Right lobe of liver (tissue), 6 donors: ENCODE results near the gene FAM13B. TPM values are rescaled to one million over a fixed set of nuclear protein-coding genes. Genes with fewer than 3 reads are reported as not detected.

ENCODE experiments used
- ATAC-seq, 4 donors: fragments of 200-7000 bp; cut with Tn5 transposase; one replicate each; pipeline ENCODE4 v1.9.1; 2020; ENCODE audit warnings: mild to moderate bottlenecking in 4 of 4, moderate library complexity in 4 of 4
- DNase-seq, 3 donors: peaks; one replicate each; pipeline ENCODE4 v3.0.0-alpha.2; 2020
- H3K27ac ChIP-seq, 3 donors: fragments of 200-600 bp; one replicate each; pipeline ENCODE4 v1.8.0; 2022
- H3K27me3 ChIP-seq, 2 donors: fragments of 200-600 bp; one replicate each; pipeline ENCODE4 v1.8.0; 2022
- H3K36me3 ChIP-seq, 4 donors: fragments of 200-600 bp; sonication (generic) in 1 of 4; one replicate each; pipeline versions ENCODE4 v1.5.1 to v1.8.0; 2017 to 2022; ENCODE audit warnings: control low read depth in 1 of 4
- H3K4me1 ChIP-seq, 4 donors: fragments of 200-600 bp; sonication (generic) in 1 of 4; one replicate each; pipeline versions ENCODE4 v1.5.1 to v1.8.0; 2017 to 2022; ENCODE audit warnings: control low read depth in 1 of 4
- H3K4me3 ChIP-seq, 3 donors: fragments of 200-600 bp; one replicate each; pipeline ENCODE4 v1.8.0; 2022
- H3K9me3 ChIP-seq, 4 donors: fragments of 200-600 bp; sonication (generic) in 1 of 4; one replicate each; pipeline versions ENCODE4 v1.5.1 to v1.8.0; 2017 to 2022; ENCODE audit warnings: control low read depth in 1 of 4
- POLR2A ChIP-seq: fragments of 450-650 bp; IDR thresholded peaks from one replicate; pipeline ENCODE4 v1.6.1; 2017; ENCODE audit warnings: antibody characterized with exemption, mild to moderate bottlenecking
- WGBS: methylation state at CpG from one replicate; pipeline ENCODE4 v1.1.6; 2018; ENCODE audit warnings: low coverage, low lambda C conversion rate; ENCODE audit not compliant: insufficient coverage; ENCODE audit errors: missing lambda C conversion rate; 5-methylcytosine and 5-hydroxymethylcytosine counted together
- intact Hi-C, 2 donors: fragments of 100-400 bp; cut with DNase I; formaldehyde crosslinking; loops; one replicate each; pipeline versions ENCODE4 v1.11.2 to v1.14.1; 2022
- total RNA-seq, 6 experiments: library from RNA; depleted of rRNA in 2 of 6; stranded (reverse); fragments of >200 nt in 2 of 6; fragmentation: NEBNext Ultra II Directional in 3 of 6; extraction: Animal tissue kit (Norgen Biotek cat#: 25700) in 3 of 6; gene quantifications; one replicate each; pipeline versions ENCODE4 v1.1.0 to v1.2.4, GENCODE V29; 2016 to 2023
- TF ChIP-seq, protein P1 (sequence below), 4 donors: fragments of 200-600 bp in 3 of 4; fragments of 450-650 bp in 1 of 4; IDR thresholded peaks; one replicate each; pipeline versions ENCODE4 v1.5.1 to v1.8.0; 2016 to 2022; ENCODE audit warnings: antibody characterized with exemption in 4 of 4, mild to moderate bottlenecking in 2 of 4
- donor health status: DM: no; HTN: yes; CAD: no.
- donor health status: DM: no; HTN: no; CAD: no.
- donor health status: DM: no; HTN: no; CAD: no.
- donor health status: DM: no; HTN: yes; CAD: no.
- donor health status: DM: no; HTN: yes; CAD: no.

FAM13B gene
- total RNA-seq, 6 experiments from 2014 or later: 6.0 to 12.4 (median 6.5) TPM

DNA sequence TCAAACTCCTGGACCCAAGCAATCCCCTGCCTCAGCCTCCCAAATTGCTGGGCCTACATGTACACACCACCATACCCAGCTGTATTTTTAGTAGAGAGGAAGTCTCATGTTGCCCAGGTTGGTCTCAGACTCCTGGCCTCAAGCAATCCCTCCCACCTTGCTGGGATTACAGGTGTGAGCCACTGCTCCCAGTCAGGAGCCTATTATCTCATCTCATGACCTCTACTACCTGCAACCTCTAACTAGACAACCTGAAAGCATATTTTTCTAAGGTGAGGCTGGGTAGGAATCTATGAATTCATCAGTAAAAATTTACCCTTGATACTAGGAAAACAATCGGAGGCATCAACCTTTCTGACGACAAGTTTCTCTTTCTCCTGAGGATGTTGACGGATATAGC lies 10.0 kb downstream of the FAM13B start:
- peaks cover 0 to 4% (median 0%) of the 10 kb centered on the region in 4 donors for H3K4me1 ChIP-seq
- WGBS: 87% methylated on average over 3 of the region's 3 CpGs
- intact Hi-C loops: no loop called here

DNA sequence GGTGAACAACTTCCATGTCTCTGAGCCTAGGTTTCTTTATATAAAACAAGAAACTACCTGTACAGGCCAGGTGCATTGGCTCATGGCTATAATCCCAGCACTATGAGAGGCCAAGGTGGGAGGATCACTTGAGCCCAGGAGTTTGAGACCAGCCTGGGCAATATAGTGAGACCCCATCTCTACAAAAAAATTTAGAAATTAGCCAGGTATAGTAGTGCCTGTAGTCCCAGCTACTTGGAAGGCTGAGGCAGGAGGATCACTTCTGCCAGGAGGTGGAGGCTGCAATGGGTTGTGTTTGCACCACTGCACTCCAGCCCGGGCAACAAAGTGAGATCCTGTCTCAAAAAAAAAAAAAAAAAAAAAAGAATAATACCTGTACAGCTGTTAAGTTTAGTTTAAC lies 11.1 kb downstream of the FAM13B start:
- Histone ChIP-seq H3K27ac (no peak overlapping the region), H3K27me3 (no peaks in the 10 kb centered on the region), H3K9me3 (no peaks in the 10 kb centered on the region), H3K4me3 (no peak overlapping the region), H3K4me1 (peaks cover 0 to 4% (median 0%) of the 10 kb centered on the region in 4 donors), H3K36me3 (peaks cover 0 to 10% (median 0%) of the 10 kb centered on the region in 4 donors)
- ATAC-seq (no peak), DNase-seq (no peak)
- TF ChIP-seq POLR2A: no peak
- TF ChIP-seq, protein P1, sequence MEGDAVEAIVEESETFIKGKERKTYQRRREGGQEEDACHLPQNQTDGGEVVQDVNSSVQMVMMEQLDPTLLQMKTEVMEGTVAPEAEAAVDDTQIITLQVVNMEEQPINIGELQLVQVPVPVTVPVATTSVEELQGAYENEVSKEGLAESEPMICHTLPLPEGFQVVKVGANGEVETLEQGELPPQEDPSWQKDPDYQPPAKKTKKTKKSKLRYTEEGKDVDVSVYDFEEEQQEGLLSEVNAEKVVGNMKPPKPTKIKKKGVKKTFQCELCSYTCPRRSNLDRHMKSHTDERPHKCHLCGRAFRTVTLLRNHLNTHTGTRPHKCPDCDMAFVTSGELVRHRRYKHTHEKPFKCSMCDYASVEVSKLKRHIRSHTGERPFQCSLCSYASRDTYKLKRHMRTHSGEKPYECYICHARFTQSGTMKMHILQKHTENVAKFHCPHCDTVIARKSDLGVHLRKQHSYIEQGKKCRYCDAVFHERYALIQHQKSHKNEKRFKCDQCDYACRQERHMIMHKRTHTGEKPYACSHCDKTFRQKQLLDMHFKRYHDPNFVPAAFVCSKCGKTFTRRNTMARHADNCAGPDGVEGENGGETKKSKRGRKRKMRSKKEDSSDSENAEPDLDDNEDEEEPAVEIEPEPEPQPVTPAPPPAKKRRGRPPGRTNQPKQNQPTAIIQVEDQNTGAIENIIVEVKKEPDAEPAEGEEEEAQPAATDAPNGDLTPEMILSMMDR (IDR thresholded peaks at IDR 0.05): no peak
- intact Hi-C loops: no loop called here
- 0% methylated on average over 1 of the region's 1 CpG for WGBS

More for the DNA sequence above, 10.0 kb downstream of the FAM13B start:
- Histone ChIP-seq H3K27ac (no peak overlapping the region), H3K4me3 (no peak overlapping the region), H3K27me3 (no peaks in the 10 kb centered on the region), H3K9me3 (no peaks in the 10 kb centered on the region), H3K36me3 (peaks cover 0 to 7% (median 0%) of the 10 kb centered on the region in 4 donors)
- TF ChIP-seq, protein P1 (IDR thresholded peaks at IDR 0.05): no peak
- no peak for TF ChIP-seq POLR2A
- ATAC-seq (no peak), DNase-seq (no peak)

DNA sequence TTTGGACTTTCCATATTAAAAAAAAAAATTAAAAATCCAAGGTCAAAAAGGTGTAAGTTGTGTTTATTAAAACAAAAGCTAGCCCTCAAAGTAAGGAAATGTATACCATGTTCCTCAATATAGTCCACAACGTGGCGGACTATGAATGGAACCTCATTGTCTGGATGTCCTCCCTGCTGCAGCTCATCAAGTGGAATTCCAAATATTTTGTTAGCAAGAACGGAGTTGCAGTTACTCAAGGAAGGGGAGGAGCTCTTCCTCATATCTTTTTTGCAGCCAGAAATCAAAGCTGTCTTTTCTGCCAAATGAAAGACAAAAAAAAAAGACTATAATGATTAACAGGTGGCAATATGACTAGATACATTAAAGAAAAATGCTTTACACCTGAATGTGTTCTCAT lies 14.0 kb downstream of the FAM13B start:
- TF ChIP-seq POLR2A: no peak
- no peaks in the 10 kb centered on the region for H3K27me3 ChIP-seq
- no peaks in the 10 kb centered on the region for H3K9me3 ChIP-seq
- intact Hi-C loops: no loop called here
- H3K4me3 ChIP-seq: no peak overlapping the region
- no peaks in the 10 kb centered on the region for H3K4me1 ChIP-seq
- DNase-seq: no peak
- no peak for ATAC-seq
- WGBS: 62% methylated on average over 3 of the region's 3 CpGs
- H3K36me3 ChIP-seq: peaks cover 0 to 10% (median 0%) of the 10 kb centered on the region in 4 donors
- H3K27ac ChIP-seq: no peak overlapping the region

DNA sequence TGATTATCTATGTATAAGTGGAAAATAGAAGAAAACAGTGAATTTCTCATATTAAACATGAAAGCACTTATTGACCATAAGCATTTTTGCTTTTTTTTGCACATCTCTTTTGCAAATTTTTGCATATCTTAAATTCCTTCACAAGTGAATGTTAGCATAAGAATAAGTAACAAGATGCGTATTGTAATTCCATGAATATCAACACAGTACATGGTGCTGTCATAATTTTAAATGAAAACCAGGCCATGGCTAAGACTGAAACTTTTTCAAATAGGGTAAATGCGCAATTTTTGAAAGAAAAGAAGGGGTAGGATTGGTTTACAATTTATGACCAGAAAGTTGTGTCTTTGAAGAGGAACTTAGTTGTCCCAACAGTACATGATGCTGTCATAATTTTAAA lies 17.0 kb downstream of the FAM13B start:
- intact Hi-C loops: no loop called here
- TF ChIP-seq POLR2A: no peak
- TF ChIP-seq, protein P1 (IDR thresholded peaks at IDR 0.05): no peak
- H3K4me3 ChIP-seq: no peak overlapping the region
- 97% methylated on average over 2 of the region's 2 CpGs for WGBS
- no peak for ATAC-seq
- no peak for DNase-seq
- H3K27ac ChIP-seq: no peak overlapping the region
- H3K9me3 ChIP-seq: no peaks in the 10 kb centered on the region
- H3K4me1 ChIP-seq: no peaks in the 10 kb centered on the region
- peaks cover 0 to 10% (median 0%) of the 10 kb centered on the region in 4 donors for H3K36me3 ChIP-seq
- H3K27me3 ChIP-seq: no peaks in the 10 kb centered on the region

GRCh38 chr5:138011991-138012390 lies 20.9 kb downstream of the FAM13B start:
- Histone ChIP-seq H3K27ac (no peak overlapping the region), H3K27me3 (no peaks in the 10 kb centered on the region), H3K4me1 (no peaks in the 10 kb centered on the region), H3K9me3 (no peaks in the 10 kb centered on the region), H3K4me3 (no peak overlapping the region), H3K36me3 (peaks cover 0 to 18% (median 1%) of the 10 kb centered on the region in 4 donors)
- intact Hi-C loops: no loop called here
- no peak for ATAC-seq
- DNase-seq: no peak
- TF ChIP-seq, protein P1 (IDR thresholded peaks at IDR 0.05): no peak
- no peak for TF ChIP-seq POLR2A
